KG1 (cell line): ENCODE data around the gene STUB1.
A peak's percentile ranks its signal among the peaks of the same experiment; 100 is the strongest.

Experiments used
- DNase-seq: peaks from one replicate; lab custom pipeline; 2025; lab: John Stamatoyannopoulos, UW

STUB1 gene

GRCh38 chr16:679814-680624, at the start of gene STUB1:
Gene STUB1 (plus strand): TSS chr16:680410. CDS start chr16:680526, 116 bp downstream.
- peak; percentile 61 for DNase-seq

- no peak for DNase-seq
Observed at GRCh38 chr16:630815-631405, 49.3 kb upstream of the STUB1 start, which contains the start of gene WFIKKN1. Gene WFIKKN1 (plus strand): TSS chr16:630985. CDS start chr16:631254, 269 bp downstream.

- no peak for DNase-seq
Observed at GRCh38 chr16:631808-632358, 48.3 kb upstream of the STUB1 start.

- DNase-seq, result no peak
Observed at GRCh38 chr16:632486-633335, 47.5 kb upstream of the STUB1 start.

- no peak for DNase-seq
Observed at GRCh38 chr16:633336-634050, 46.7 kb upstream of the STUB1 start.

GRCh38 chr16:634051-634670, 46.0 kb upstream of the STUB1 start:
- DNase-seq, result no peak

- no peak for DNase-seq
Observed at GRCh38 chr16:634996-635395, 45.2 kb upstream of the STUB1 start.

GRCh38 chr16:635573-636205, 44.5 kb upstream of the STUB1 start:
- DNase-seq, result no peak

- peak; percentile 80 for DNase-seq
Observed at GRCh38 chr16:636206-637080, 43.8 kb upstream of the STUB1 start, which contains the start of gene METTL26. Gene METTL26 (minus strand): TSS chr16:636305. CDS start chr16:636290, 15 bp downstream.

GRCh38 chr16:637081-638018, 42.9 kb upstream of the STUB1 start:
- peak; percentile 76 for DNase-seq

- no peak for DNase-seq
Observed at GRCh38 chr16:638034-638543, 42.1 kb upstream of the STUB1 start.

- no peak for DNase-seq
Observed at GRCh38 chr16:638836-639235, 41.4 kb upstream of the STUB1 start.

- DNase-seq, result no peak
Observed at GRCh38 chr16:640614-641013, 39.6 kb upstream of the STUB1 start.

- peak; percentile 42 for DNase-seq
Observed at GRCh38 chr16:641326-642188, 38.7 kb upstream of the STUB1 start, which contains the start of gene MCRIP2. Gene MCRIP2 (plus strand): TSS chr16:641828. CDS start chr16:641992, 164 bp downstream.

GRCh38 chr16:642189-643049, 37.8 kb upstream of the STUB1 start:
- DNase-seq, result no peak

- DNase-seq, result no peak
Observed at GRCh38 chr16:643050-643368, 37.2 kb upstream of the STUB1 start.
